ENCODE measurements around the gene TUBB6. TPM values are rescaled to one million over a fixed set of nuclear protein-coding genes. Genes with fewer than 3 reads are reported as not detected.

The TUBB6 gene
- total and polyA plus RNA-seq, 11 donors: 64.8 to 800 (median 126) TPM

GRCh38 chr18:12283666-12284065 is 24.4 kb upstream of the TUBB6 start:
- DNase-seq (no peak), ATAC-seq (no peak)
- intact Hi-C loops (cut with DNase I): loop anchor here in 2 of 10 donors (10.0 kb wide), 1 partner anchor 91 kb away; the partner anchor contains the start of gene AFG3L2 (in 2 of the 2)
- 23 to 38% (median 34%) methylated on average over 1 of the region's 1 CpG for WGBS, 4 donors
- Histone ChIP-seq H3K36me3 (no peaks in the 10 kb centered on the region), H3K27ac (peak overlapping the region in 1 of 12 donors; percentile 12), H3K4me3 (no peak overlapping the region), H3K27me3 (peaks cover 0 to 15% (median 0%) of the 10 kb centered on the region in 9 donors), H3K9me3 (no peaks in the 10 kb centered on the region), H3K4me1 (peaks cover 2 to 31% (median 21%) of the 10 kb centered on the region in 12 donors)
- TF ChIP-seq CTCF (IDR thresholded peaks at IDR 0.05) (no peak), POLR2A (IDR thresholded peaks at IDR 0.05) (no peak)

GRCh38 chr18:12287131-12287681 is 20.8 kb upstream of the TUBB6 start:
- Histone ChIP-seq H3K4me1 (peaks cover 0 to 21% (median 14%) of the 10 kb centered on the region in 12 donors), H3K27ac (peak overlapping the region in 9 of 12 donors; percentile 37 to 84 (median 74)), H3K27me3 (peaks cover 0 to 15% (median 0%) of the 10 kb centered on the region in 9 donors), H3K4me3 (peak overlapping the region in 10 of 12 donors; percentile 32 to 67 (median 52)), H3K36me3 (no peaks in the 10 kb centered on the region), H3K9me3 (no peaks in the 10 kb centered on the region)
- intact Hi-C loops (cut with DNase I): loop anchor here in 2 of 10 donors (10.0 kb wide), 1 partner anchor 88 kb away; the partner anchor contains the start of gene AFG3L2 (in 2 of the 2)
- 43 to 50% (median 45%) methylated on average over 13 to 37 of the region's 37 CpGs for WGBS, 4 donors
- ATAC-seq: peak; percentile 10 to 52 (median 32)
- DNase-seq: peak in 1 of 5 donors; percentile 54
- TF ChIP-seq POLR2A (IDR thresholded peaks at IDR 0.05): no peak
- no peak for TF ChIP-seq CTCF (IDR thresholded peaks at IDR 0.05)

GRCh38 chr18:12287684-12288402 is 20.2 kb upstream of the TUBB6 start:
- Histone ChIP-seq H3K4me3 (peak overlapping the region; percentile 10 to 67 (median 51)), H3K27me3 (peaks cover 0 to 15% (median 0%) of the 10 kb centered on the region in 9 donors), H3K27ac (peak overlapping the region in 10 of 12 donors; percentile 30 to 84 (median 74)), H3K4me1 (peaks cover 0 to 21% (median 14%) of the 10 kb centered on the region in 12 donors), H3K9me3 (no peaks in the 10 kb centered on the region), H3K36me3 (no peaks in the 10 kb centered on the region)
- TF ChIP-seq CTCF (IDR thresholded peaks at IDR 0.05): no peak
- TF ChIP-seq POLR2A (IDR thresholded peaks at IDR 0.05): peak in 1 of 2 donors; percentile 59
- WGBS, 4 donors: 1 to 3% (median 2%) methylated on average over 36 to 41 of the region's 41 CpGs
- DNase-seq (peak; percentile 78 to 90 (median 86)), ATAC-seq (peak; percentile 89 to 94 (median 92))
- intact Hi-C loops (cut with DNase I): loop anchor here in 3 of 10 donors (2.0 to 10.0 kb wide), 2 partner anchors 21 to 87 kb away; partner anchors contain the start of genes AFG3L2 (in 2 of the 3) and TUBB6 (in 1 of the 3)

- WGBS, 4 donors: 7 to 12% (median 9%) methylated on average over 10 of the region's 10 CpGs
- Histone ChIP-seq H3K36me3 (no peaks in the 10 kb centered on the region), H3K4me1 (peaks cover 0 to 21% (median 14%) of the 10 kb centered on the region in 12 donors), H3K9me3 (no peaks in the 10 kb centered on the region), H3K4me3 (peak overlapping the region; percentile 10 to 67 (median 51)), H3K27me3 (peaks cover 0 to 15% (median 0%) of the 10 kb centered on the region in 9 donors), H3K27ac (peak overlapping the region in 9 of 12 donors; percentile 37 to 84 (median 74))
- DNase-seq: no peak
- ATAC-seq: peak in 3 of 4 donors; percentile 2 to 25 (median 14)
- intact Hi-C loops (cut with DNase I): loop anchor here in 3 of 10 donors (2.0 to 10.0 kb wide), 2 partner anchors 20 to 86 kb away; partner anchors contain the start of genes AFG3L2 (in 2 of the 3) and TUBB6 (in 1 of the 3)
- no peak for TF ChIP-seq CTCF (IDR thresholded peaks at IDR 0.05)
- TF ChIP-seq POLR2A (IDR thresholded peaks at IDR 0.05): no peak
Measured at GRCh38 chr18:12288403-12288755, 19.7 kb upstream of the TUBB6 start.

Data from heart left ventricle (tissue), 16 donors.